HG02798 (cell line): ENCODE results near the gene SLC17A7.

Experiments used
- ATAC-seq: cut with Tn5 transposase; IDR thresholded peaks from one replicate; pipeline ENCODE4 v1.9.1; 2021; ENCODE audit warnings: mild to moderate bottlenecking; ENCODE audit not compliant: unreplicated experiment, poor library complexity

Gene SLC17A7

GRCh38 chr19:49415102-49415809 lies 26.1 kb downstream of the SLC17A7 start:
- no peak for ATAC-seq

- no peak for ATAC-seq
Observed at GRCh38 chr19:49414256-49414655, 27.1 kb downstream of the SLC17A7 start.

GRCh38 chr19:49413348-49413747 lies 28.0 kb downstream of the SLC17A7 start:
- no peak for ATAC-seq

GRCh38 chr19:49411681-49412326 lies 29.5 kb downstream of the SLC17A7 start:
- no peak for ATAC-seq

- ATAC-seq, result no peak
Observed at GRCh38 chr19:49409441-49410029, 31.8 kb downstream of the SLC17A7 start.

- no peak for ATAC-seq
Observed at GRCh38 chr19:49408816-49409440, 32.4 kb downstream of the SLC17A7 start.

GRCh38 chr19:49407482-49408015 lies 33.8 kb downstream of the SLC17A7 start:
- no peak for ATAC-seq

GRCh38 chr19:49407079-49407478 lies 34.2 kb downstream of the SLC17A7 start:
- ATAC-seq, result no peak

GRCh38 chr19:49403404-49404187 lies 37.7 kb downstream of the SLC17A7 start:
- ATAC-seq, result no peak

GRCh38 chr19:49400029-49400428 lies 41.3 kb downstream of the SLC17A7 start:
- no peak for ATAC-seq

- ATAC-seq, result no peak
Observed at GRCh38 chr19:49398931-49399330, 42.4 kb downstream of the SLC17A7 start.

- ATAC-seq, result no peak
Observed at GRCh38 chr19:49398001-49398615, 43.2 kb downstream of the SLC17A7 start.

GRCh38 chr19:49396738-49397505 lies 44.4 kb downstream of the SLC17A7 start:
- no peak for ATAC-seq

GRCh38 chr19:49395581-49396407 lies 45.5 kb downstream of the SLC17A7 start:
- no peak for ATAC-seq

GRCh38 chr19:49393881-49394280 lies 47.4 kb downstream of the SLC17A7 start:
- ATAC-seq, result no peak

- no peak for ATAC-seq
Observed at GRCh38 chr19:49391581-49392399, 49.5 kb downstream of the SLC17A7 start.

- no peak for ATAC-seq
Observed at GRCh38 chr19:49390929-49391359, 50.4 kb downstream of the SLC17A7 start.
